GM21717 (cell line): ENCODE results near the gene PMM1.
"Not testable (repeated sequence)": the region's sequence is repeated elsewhere in the genome, so short reads cannot be mapped to it uniquely, and the experiment has no call there.

ENCODE experiments used
- ATAC-seq: cut with Tn5 transposase; IDR thresholded peaks from one replicate; pipeline ENCODE4 v1.9.1; 2021; ENCODE audit warnings: mild to moderate bottlenecking, moderate library complexity; ENCODE audit not compliant: unreplicated experiment

PMM1 gene

DNA sequence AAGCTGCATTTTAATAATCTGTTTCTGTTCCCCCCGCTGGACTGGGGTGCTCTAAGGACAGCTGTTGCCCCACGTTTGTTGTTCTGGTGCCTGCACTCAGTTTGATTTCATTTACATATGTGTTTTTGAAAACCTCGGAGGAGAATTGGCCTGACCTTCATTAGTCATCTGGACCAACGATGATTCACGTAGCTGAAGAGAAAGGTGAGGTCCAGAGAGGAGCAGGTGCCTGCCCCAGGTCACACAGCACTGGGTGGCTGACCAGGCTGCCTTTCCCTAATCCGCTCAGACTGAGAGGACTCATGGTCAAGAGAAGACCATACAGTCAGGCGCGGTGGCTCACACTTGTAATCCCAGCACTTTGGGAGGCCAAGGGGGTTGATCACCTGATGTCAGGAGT lies 25.1 kb downstream of the PMM1 start:
- no peak for ATAC-seq

DNA sequence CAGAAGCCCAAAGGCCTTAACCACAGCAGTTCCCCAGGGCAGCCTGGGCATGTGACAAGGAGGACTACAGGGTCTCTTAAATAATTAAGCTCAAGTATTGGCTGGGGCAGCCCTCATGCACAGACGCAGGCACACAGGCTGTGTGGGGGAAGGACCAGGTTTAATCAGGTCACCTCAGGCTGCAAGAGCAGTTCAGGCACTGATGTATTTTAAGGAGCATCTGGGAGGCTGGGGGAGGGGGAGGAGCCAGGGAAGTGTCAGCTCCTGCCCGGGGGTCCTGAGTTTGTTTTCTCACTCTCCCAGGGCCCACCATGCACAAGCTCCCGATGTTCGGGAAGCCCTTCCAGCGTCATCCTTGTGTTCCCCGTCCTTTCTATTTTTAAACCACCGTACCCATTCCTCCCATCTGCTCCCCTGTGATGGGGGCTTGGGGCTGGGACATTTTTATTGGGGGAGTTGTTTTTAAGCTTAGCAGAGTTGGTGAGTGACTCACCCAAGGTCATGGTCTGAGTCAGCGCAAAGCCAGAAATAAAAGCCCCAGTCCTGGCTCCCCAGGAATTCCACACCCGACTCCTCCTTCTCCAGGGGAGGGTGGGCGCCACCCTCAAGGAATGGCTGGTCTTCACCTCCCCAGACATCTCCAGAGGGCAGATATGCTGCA lies 26.5 kb downstream of the PMM1 start:
- ATAC-seq: no peak

- no peak for ATAC-seq
These were observed 27.2 kb downstream of the PMM1 start for GRCh38 chr22:41562461-41562860.

DNA sequence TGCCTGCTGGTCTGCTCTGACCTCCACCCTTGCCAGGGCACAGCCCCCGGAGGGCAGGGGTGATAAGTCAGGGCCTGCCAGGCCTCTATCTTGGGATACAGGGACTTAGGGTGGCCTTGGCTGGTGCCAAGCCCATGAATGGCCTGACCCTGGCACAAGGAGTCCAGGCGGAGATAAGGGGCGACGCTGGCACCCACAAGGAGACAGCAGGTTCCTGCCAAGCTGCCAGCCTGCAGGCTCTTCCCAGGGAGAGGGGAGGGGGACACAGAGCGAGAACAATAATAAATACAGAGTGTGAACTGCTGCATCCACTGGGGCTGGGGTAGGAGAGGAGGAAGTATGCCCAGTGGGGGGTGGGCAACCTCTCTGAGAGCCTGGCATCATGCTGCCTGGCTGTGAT lies 27.9 kb downstream of the PMM1 start:
- ATAC-seq: no peak

GRCh38 chr22:41561335-41561734 lies 28.3 kb downstream of the PMM1 start:
- no peak for ATAC-seq

GRCh38 chr22:41560095-41560471 lies 29.6 kb downstream of the PMM1 start:
- no peak for ATAC-seq

DNA sequence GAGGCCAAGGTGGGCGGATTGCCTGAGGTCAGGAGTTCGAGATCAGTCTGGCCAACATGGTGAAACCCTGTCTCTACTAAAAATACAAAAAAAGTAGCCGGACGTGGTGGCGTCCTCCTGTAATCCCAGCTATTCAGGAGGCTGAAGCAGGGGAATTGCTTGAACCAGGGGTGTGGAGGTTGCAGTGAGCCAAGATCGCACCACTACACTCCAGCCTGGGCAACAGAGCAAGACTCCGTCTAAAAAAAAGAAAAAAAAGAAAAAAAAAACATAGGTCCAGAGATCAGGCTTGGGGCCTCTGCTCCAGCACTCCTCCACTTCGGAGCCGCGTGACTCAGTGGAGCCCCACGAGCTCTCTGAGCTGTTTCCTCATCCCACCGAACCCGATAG lies 31.4 kb downstream of the PMM1 start:
- not testable (repeated sequence) for ATAC-seq

DNA sequence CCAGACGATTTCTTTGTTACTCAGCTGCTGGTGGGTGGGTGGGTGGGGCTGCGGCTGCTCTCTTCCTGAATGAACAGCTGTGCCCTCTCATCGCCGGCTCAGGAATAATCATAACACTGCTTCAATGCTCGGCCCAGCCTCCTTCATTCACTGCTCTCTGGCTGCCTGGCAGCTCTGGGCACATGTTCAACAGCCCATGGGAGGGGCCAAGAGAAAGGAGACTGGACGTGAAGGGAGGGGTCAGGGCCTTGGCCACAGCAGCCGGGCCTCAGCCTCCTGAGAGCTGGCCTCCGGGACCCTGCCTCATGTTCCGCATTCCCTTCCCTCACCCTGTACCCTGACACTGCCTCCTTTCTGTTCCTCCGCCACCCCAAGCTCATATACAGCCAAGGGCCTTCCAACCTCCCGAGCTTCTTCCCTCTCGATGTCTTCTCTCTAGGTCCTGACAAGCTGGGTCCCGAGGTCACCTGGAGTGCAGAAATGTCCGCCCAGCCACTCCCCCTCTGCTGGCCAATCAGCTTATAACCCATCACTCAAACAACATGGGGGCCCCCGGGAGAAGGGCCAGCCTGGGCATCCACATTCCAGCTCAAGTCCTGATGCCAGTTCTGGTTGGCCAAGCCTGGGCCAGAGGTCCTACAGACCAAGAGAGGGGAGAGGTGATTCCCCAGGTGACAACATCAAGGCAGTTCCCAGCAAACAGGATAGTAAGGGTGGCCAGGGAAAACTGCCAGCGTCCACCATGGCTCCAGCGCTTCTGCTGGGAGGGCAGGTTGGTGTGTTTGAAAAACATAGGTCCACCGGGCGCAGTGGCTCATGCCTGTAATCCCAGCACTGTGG lies 32.0 kb downstream of the PMM1 start:
- ATAC-seq: no peak

GRCh38 chr22:41556561-41556960 lies 33.1 kb downstream of the PMM1 start:
- no peak for ATAC-seq

- no peak for ATAC-seq
These were observed 34.2 kb downstream of the PMM1 start for GRCh38 chr22:41555325-41555982.

DNA sequence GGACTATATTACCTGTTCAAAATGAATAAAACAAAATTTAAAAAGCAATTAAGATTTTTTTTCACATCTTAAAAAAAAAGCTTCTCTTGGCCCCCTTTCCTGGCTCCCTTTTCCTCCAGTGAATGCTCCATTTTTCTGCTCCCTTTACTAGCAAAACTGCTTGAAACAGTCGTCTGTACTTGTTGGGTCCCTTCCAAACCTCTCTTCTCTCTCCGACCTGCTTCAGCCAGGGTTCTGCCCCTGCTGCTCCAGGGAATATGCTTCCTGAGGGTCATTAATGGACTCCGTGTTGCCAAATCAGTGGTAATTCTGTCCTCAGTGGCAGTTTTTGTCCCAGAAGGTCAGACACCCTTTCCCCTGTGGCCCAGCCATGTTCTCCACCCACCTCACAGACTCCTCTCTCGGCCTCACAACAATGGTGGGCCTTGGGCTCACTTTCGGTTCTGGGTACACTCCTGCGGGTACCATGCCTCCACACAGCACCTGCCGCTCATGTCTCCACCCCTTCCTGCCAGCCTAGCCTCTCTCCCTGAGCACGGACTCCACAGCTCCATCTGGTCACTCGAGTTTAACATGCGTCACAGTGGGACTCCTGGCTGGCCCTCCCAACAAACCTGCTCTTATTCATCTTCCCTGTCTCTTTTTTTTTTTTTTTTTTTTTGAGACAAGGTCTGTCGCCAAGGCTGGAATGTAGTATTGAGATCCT lies 37.6 kb downstream of the PMM1 start:
- no peak for ATAC-seq

GRCh38 chr22:41550952-41551491 lies 38.6 kb downstream of the PMM1 start:
- ATAC-seq: no peak

DNA sequence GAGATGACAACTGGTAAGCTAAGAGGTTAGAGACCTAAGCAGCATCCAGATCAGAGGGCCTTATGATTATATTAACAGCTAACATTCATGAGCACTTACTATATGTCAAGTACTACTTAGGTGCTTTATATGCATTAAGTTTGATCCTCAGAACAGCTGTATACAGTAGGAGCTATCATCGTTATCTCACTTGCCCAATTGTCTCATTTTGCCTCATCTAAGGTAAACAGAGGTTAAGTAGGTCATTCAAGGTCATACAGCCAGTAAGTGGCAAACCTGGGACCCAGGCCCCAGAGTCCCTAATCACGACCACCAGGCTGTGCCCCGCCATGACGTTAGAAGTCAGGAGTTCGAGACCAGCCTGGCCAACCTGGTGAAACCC lies 40.8 kb downstream of the PMM1 start:
- ATAC-seq: no peak

- no peak for ATAC-seq
These were observed 44.8 kb downstream of the PMM1 start for GRCh38 chr22:41544671-41545476.

GRCh38 chr22:41543854-41544670 lies 45.6 kb downstream of the PMM1 start, which contains the start of gene POLR3H:
Gene POLR3H, minus strand, starts transcription at chr22:41544470. Its CDS starts 369 bp downstream, at chr22:41544101.
- peak; percentile 67 for ATAC-seq

DNA sequence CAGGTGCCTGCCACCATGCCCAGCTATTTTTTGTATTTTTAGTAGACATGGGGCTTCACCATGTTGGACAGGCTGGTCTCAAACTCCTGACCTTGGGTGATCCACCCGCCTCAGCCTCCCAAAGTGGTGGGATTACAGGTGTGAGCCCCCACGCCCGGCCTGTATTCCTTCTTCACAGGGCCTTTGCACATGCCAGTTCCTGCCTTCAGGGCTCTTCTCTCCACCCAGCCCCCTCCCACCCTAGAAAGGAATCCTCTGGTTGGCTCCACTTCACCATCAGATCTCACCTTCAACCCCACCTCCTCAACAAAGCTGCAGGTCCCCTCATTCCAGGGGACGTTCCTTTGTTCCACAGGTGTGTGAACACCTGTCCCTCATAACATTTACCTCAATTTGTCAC lies 47.4 kb downstream of the PMM1 start:
- no peak for ATAC-seq

DNA sequence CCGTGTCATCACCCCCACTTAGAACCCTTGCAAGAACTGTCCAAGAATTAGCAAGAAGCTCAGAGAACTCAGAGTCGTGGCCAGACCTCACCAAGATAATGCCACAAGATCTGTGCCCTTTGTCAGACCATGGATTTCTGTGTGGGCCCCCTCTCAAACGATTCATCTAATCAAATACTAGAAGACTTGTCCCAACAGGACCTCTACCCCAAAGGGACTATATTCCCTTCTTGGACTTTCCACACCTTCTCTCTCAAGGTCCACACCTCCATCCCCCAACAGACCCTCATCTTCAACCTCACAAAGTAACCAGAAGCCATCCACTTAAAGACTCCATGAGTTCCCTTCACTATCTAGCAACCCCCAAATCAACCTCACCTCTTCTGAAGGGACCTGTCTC lies 48.2 kb downstream of the PMM1 start:
- ATAC-seq: no peak

DNA sequence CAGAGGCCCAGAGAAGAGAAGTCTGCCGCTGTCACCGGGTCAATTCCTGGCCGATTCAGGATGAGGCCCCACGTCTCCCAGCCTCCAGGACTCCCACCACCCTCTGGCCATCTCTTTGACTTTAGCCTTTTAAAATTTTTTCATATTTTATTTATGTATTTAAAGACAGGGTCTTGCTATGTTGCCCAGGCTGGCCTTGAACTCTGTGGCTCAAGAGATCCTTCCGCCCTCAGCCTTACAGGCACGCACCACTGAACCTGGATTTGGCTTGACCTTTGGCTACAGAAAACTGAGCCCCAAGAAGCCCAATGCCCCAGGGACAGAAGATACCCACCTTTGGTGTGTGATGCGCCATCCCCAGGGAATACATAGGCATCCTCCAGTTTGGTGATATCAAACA lies 49.3 kb downstream of the PMM1 start:
- no peak for ATAC-seq

GRCh38 chr22:41540006-41540315 lies 49.7 kb downstream of the PMM1 start:
- ATAC-seq: no peak
